IPS-18a (cell line): ENCODE results near the gene GALNT18.

Source experiments
- H3K27ac ChIP-seq: one replicate; pipeline ENCODE4 v1.5.1; 2013; ENCODE audit warnings: low read length
- H3K27me3 ChIP-seq: one replicate; pipeline ENCODE4 v1.6.1; 2013; ENCODE audit warnings: mild to moderate bottlenecking, low read length; ENCODE audit not compliant: control insufficient read depth, insufficient read depth
- H3K36me3 ChIP-seq: one replicate; pipeline ENCODE4 v1.6.1; 2013; ENCODE audit warnings: low read depth, low read length; ENCODE audit not compliant: control insufficient read depth
- H3K4me1 ChIP-seq: one replicate; pipeline ENCODE4 v1.6.1; 2013; ENCODE audit warnings: low read depth, low read length; ENCODE audit not compliant: control insufficient read depth
- H3K4me3 ChIP-seq: one replicate; pipeline ENCODE4 v1.5.1; 2013; ENCODE audit warnings: low read length
- H3K9ac ChIP-seq: one replicate; pipeline ENCODE4 v1.6.1; 2013; ENCODE audit warnings: mild to moderate bottlenecking, low read length, moderate library complexity
- H3K9me3 ChIP-seq: one replicate; pipeline ENCODE4 v1.6.1; 2013; ENCODE audit warnings: low read depth, low read length; ENCODE audit not compliant: control insufficient read depth

Gene GALNT18

DNA sequence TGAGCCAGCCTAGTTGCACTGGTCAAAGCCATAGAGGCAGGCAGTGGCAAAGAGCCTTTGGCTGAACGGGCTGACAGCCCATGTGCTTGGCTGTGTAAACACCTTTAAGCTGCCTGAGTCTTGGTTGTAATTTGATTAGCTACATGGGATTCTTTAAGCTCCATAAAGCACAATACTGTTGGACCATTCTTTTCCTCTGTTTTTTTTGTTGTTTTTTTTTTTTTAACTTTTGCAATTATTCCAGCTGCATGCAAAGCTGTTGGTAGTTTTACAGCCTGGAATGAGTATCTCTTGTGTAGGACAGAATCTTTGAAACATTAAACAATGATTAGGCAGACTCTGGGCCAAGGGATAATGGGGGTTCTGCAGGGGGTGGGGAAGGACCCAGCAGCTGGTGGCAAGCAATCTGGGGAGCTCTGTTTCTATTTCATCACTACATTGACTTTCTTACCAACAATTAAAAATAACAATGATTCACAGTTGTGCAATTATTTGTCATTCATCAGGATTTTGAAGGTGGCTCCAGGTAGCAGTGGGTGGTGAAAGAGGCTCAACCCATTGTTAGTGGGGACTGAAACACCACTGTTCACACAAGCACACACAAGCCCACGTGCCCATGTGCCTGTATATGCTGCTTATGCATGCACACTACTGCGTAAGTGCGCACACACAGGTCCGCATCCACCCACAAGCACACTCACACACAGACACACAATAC is 199.2 kb downstream of the GALNT18 start:
- H3K4me1 ChIP-seq: peaks cover 5% of the 10 kb centered on the region
- H3K27ac ChIP-seq: no peak overlapping the region
- no peak overlapping the region for H3K4me3 ChIP-seq
- no peaks in the 10 kb centered on the region for H3K9me3 ChIP-seq
- no peaks in the 10 kb centered on the region for H3K36me3 ChIP-seq
- no peaks in the 10 kb centered on the region for H3K27me3 ChIP-seq
- no peak overlapping the region for H3K9ac ChIP-seq

DNA sequence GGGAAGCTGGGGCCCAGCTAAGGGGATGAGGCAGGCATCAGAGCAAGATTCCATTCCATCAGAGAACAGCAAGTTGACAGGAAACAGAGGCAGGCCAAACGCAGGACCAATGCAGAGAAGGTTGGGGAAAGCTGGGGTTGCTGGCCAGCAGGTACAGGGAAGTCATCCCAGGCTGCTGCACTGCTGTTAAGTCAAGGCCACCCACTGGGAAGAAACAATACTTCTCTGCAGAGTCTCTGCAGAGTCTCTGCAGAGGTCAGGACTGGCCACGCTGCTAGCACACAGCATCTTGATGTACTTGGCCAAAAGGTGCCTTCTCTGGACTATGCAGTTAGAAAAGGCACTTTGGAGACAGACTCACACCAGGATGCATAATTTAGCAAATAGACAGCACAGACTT is 200.3 kb downstream of the GALNT18 start:
- Histone ChIP-seq H3K4me3 (no peak overlapping the region), H3K9me3 (no peaks in the 10 kb centered on the region), H3K27me3 (no peaks in the 10 kb centered on the region), H3K9ac (no peak overlapping the region), H3K27ac (no peak overlapping the region), H3K4me1 (peaks cover 5% of the 10 kb centered on the region), H3K36me3 (no peaks in the 10 kb centered on the region)

DNA sequence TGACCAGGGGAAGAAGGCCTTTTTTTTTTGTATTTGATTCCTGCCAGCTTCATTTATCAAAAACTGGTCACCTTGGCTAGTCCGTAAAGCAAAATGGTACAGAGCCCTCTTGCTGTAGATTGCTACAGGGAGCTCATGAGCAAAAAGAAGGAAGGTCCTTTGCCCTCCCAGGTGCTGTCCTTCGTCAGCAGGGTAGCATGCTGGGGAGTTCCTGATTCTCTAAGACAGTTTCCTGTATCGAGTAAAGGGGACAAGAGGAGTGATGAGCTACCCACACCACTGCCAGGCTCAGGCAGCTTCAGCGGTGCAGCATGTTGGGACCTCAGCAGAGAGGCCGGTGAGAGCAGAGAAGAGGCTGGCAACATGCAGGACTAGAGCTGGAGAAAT is 200.9 kb downstream of the GALNT18 start:
- H3K36me3 ChIP-seq: no peaks in the 10 kb centered on the region
- no peak overlapping the region for H3K4me3 ChIP-seq
- H3K27me3 ChIP-seq: no peaks in the 10 kb centered on the region
- H3K9ac ChIP-seq: no peak overlapping the region
- no peak overlapping the region for H3K27ac ChIP-seq
- H3K9me3 ChIP-seq: no peaks in the 10 kb centered on the region
- H3K4me1 ChIP-seq: peaks cover 5% of the 10 kb centered on the region

DNA sequence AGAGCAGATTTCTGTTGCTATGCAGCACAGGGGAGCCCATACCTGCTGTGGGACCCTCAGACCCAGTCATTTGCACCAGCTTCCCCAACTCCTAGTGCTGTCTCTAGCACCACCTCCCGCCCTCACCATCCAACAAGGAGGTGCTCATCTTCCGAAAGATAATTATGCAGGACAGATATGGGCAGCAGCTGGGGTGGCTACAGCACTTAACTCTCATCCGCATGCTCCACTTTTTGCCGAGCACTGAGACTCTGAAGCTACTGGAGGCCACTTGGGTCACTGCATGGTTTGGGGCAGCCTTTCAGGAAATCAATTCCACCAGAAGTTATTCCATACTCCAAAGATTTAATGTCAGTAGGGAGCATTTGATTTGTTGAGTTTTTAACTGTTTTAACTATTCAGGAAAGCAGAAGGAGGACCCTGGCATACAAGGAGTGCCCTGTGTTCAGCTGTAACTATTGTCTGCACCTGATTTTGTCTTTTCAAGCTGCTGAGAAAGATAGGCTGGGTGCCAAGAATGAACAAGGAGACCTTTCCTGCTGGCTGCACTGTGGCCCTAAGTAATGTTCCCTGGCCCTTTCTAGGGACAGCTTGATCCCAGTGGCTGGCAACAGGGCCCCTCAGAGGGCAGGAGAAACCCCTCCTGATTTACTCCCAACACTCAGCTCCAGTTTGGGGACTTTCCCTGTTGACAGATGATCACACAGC is 201.5 kb downstream of the GALNT18 start:
- H3K9me3 ChIP-seq: no peaks in the 10 kb centered on the region
- no peaks in the 10 kb centered on the region for H3K36me3 ChIP-seq
- no peaks in the 10 kb centered on the region for H3K27me3 ChIP-seq
- no peak overlapping the region for H3K27ac ChIP-seq
- H3K9ac ChIP-seq: no peak overlapping the region
- peaks cover 5% of the 10 kb centered on the region for H3K4me1 ChIP-seq
- H3K4me3 ChIP-seq: no peak overlapping the region

DNA sequence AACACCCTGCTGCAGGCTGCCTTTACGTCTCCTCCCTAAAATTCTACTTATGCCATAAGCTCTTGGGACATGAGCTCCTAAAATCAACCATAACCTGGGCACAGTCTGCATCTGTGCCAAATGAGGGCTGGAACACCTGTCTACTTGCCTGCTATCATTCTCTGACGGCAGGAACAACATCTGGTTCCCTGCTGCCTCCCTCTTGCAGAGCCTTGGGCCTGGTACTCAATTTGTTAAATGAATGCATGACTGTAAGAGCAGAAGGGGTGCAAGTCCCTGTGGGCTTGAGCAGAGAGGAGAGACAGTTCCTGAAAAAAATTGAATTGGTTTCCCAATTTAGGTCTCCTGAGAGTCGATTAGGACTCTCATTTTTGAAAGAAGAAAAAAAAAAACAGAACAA is 202.1 kb downstream of the GALNT18 start:
- peaks cover 5% of the 10 kb centered on the region for H3K4me1 ChIP-seq
- H3K4me3 ChIP-seq: no peak overlapping the region
- H3K9ac ChIP-seq: no peak overlapping the region
- no peaks in the 10 kb centered on the region for H3K36me3 ChIP-seq
- H3K27ac ChIP-seq: no peak overlapping the region
- H3K27me3 ChIP-seq: no peaks in the 10 kb centered on the region
- H3K9me3 ChIP-seq: no peaks in the 10 kb centered on the region

DNA sequence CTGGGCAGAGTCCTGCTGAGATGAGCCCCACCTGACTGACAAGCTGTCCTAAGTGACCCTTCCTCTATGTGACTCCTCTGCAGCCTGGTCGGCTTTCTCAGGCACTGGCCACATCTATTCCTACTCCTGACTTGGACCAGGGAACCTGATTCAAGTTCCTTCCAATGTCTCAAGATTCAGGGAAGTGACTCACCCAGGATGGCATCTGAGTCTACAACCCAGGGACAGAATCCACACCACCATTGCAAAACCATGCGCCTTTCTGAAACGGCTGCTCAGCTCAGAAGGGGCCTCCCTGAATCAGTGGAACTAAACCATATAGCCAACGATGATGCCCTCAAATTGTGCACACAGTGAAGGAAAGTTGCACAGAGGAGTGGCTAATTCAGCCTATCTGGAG is 204.9 kb downstream of the GALNT18 start:
- Histone ChIP-seq H3K36me3 (no peaks in the 10 kb centered on the region), H3K27me3 (no peaks in the 10 kb centered on the region), H3K27ac (no peak overlapping the region), H3K4me3 (no peak overlapping the region), H3K9ac (no peak overlapping the region), H3K4me1 (peaks cover 5% of the 10 kb centered on the region), H3K9me3 (no peaks in the 10 kb centered on the region)

DNA sequence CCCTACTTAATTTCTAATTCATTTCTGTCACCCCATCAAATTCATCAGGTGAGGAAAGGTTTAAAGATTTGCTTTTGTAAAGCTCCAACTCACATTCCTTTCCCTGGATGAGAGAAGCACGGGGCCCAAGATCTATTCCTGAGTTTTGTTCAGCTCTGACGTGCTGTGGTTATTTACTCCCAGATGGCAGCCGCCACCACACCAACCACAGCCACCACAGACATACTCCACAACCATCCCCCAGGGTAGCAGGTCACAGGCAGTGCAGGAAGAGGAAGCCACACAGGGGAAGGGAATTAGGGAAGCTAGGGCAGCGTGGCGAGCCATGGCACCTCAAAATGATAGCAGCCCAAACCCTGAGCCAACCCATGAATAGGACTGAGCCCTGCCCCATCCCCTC is 205.3 kb downstream of the GALNT18 start:
- Histone ChIP-seq H3K4me1 (peaks cover 5% of the 10 kb centered on the region), H3K27me3 (no peaks in the 10 kb centered on the region), H3K4me3 (no peak overlapping the region), H3K36me3 (no peaks in the 10 kb centered on the region), H3K9ac (no peak overlapping the region), H3K9me3 (no peaks in the 10 kb centered on the region), H3K27ac (no peak overlapping the region)

DNA sequence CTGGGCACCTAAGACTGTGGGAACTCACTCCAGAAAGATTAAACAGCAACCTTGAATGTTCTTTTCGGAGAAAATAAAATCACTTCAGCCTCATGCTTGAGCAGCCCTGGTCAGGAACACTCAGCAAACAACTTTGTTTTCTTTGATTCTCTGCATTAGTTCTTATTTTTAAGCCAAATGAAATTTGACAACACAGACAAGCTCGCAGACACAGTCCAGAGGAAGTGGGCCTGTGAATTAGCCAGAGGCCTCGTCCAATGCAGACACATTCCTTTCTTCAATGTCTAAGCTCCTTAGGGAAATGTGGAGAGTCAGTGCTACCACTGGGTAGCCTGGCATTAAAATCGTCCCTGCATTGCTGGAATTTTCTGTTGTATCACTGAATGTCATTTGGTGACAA is 205.9 kb downstream of the GALNT18 start:
- H3K27me3 ChIP-seq: no peaks in the 10 kb centered on the region
- H3K36me3 ChIP-seq: no peaks in the 10 kb centered on the region
- no peak overlapping the region for H3K27ac ChIP-seq
- no peak overlapping the region for H3K9ac ChIP-seq
- H3K9me3 ChIP-seq: no peaks in the 10 kb centered on the region
- H3K4me3 ChIP-seq: no peak overlapping the region
- H3K4me1 ChIP-seq: peaks cover under 1% of the 10 kb centered on the region

DNA sequence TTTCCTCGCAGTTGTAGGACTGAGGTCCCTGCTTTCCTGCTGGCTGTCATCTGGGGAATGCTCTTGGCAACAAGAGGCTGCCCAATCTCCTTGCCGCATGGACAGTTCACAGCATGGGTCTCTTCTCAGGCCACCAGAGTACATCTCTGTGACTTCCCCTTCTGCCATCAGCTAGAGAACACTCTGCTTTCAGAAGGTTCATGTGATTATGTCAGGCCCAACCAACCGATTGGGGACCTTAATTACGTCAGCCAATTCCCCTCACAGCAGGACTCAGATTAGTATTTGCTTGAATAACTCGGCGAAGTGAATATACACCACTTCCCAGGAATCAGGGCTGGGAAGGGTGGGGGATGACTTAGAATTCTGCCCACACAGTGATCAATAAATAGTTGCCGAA is 206.8 kb downstream of the GALNT18 start:
- Histone ChIP-seq H3K36me3 (no peaks in the 10 kb centered on the region), H3K9ac (no peak overlapping the region), H3K27me3 (no peaks in the 10 kb centered on the region), H3K4me1 (no peaks in the 10 kb centered on the region), H3K27ac (no peak overlapping the region), H3K4me3 (no peak overlapping the region), H3K9me3 (no peaks in the 10 kb centered on the region)

DNA sequence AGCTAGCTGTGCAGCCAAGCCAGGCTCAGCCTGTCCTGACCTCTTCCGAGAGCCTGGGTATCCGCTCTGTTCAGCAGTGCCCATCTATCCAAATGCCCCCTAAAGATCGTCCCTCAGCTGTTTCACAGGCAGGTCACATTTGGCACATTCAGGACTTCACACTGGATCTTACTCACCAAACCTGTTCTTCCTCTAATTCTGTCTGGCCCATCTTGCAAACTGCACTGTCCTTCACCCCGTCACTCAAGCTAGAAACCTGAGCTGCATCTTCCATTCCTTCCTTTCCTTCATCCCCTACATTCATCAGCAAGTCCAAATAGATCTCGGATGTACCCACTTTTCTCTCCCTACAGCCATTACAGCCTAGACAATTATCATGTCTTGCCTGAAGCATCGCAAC is 208.0 kb downstream of the GALNT18 start:
- H3K9ac ChIP-seq: no peak overlapping the region
- H3K27ac ChIP-seq: no peak overlapping the region
- H3K27me3 ChIP-seq: no peaks in the 10 kb centered on the region
- no peak overlapping the region for H3K4me3 ChIP-seq
- H3K36me3 ChIP-seq: no peaks in the 10 kb centered on the region
- no peaks in the 10 kb centered on the region for H3K4me1 ChIP-seq
- no peaks in the 10 kb centered on the region for H3K9me3 ChIP-seq

DNA sequence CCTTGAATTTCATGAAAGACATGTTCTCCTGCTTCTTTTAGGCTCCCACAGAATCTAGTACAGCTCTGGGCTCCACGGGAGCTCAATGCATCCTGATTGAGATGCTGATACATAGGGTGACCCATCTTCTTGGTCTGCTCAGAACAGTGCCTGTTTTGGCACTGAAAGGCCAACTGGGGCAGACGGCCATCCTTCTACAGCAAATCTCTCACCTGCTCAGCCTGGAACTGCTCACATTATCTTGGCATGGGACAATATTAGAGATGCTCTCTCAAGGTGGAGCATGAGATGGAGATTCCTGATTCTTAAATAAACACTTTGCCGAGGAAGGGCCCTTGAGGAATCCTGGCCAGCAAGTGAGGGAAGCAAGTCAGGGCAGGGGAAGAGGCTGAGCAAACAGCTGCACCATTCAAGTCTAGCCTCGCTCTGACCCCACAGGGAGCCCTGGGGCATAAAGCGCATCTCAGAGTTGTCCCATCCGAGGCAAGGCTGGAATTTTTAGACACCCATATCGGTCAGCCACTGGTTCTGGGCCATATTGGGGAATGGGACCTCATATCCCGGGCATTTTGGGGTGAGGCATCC is 210.3 kb downstream of the GALNT18 start:
- no peaks in the 10 kb centered on the region for H3K9me3 ChIP-seq
- no peaks in the 10 kb centered on the region for H3K27me3 ChIP-seq
- H3K9ac ChIP-seq: no peak overlapping the region
- no peak overlapping the region for H3K27ac ChIP-seq
- no peaks in the 10 kb centered on the region for H3K36me3 ChIP-seq
- H3K4me1 ChIP-seq: no peaks in the 10 kb centered on the region
- no peak overlapping the region for H3K4me3 ChIP-seq

DNA sequence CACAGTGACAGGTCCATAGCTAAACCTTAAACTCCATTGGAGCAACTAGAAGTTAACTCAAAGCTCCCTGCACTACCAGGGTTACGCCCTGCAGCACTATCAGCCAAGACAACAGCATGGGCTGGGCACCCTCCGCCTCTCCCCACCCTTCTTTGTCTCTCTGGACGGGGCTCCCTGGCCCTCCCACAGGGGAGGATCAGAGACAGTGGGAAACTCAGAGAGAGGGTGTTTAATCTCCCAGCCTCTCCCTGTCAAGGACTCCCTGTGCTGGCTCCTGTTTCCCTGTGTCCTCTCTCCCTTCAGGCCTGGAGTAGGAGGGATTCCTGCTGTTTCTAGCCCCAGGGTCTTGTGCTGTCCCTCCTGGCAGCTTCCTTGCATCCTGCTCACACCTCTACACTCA is 211.9 kb downstream of the GALNT18 start:
- Histone ChIP-seq H3K4me1 (no peaks in the 10 kb centered on the region), H3K9me3 (no peaks in the 10 kb centered on the region), H3K27me3 (no peaks in the 10 kb centered on the region), H3K36me3 (no peaks in the 10 kb centered on the region), H3K9ac (no peak overlapping the region), H3K27ac (no peak overlapping the region), H3K4me3 (no peak overlapping the region)
